ENCODE measurements around the gene PALLD. TPM values are rescaled to one million over a fixed set of nuclear protein-coding genes. Genes with fewer than 3 reads are reported as not detected.
A peak's percentile ranks its signal among the peaks of the same experiment; 100 is the strongest.

Gene PALLD
- polyA plus RNA-seq, 1 donor (not counting 4 experiments of a cell fraction or from before 2014, with no cell fraction given), result 136 TPM

GRCh38 chr4:168487282-168488035, 9.4 kb upstream of the PALLD start:
- Histone ChIP-seq H3K4me3 (ENCODE audit: control insufficient read depth in 2 of 3, extremely low read depth in 1 of 3, insufficient read depth in 2 of 3, low read depth in 1 of 3, low read length in 3 of 3) (peak overlapping the region in 2 of 3 experiments; percentile 9 to 30), H3K79me2 (ENCODE audit: control insufficient read depth, insufficient read depth, low read length) (no peaks in the 10 kb centered on the region), H4K20me1 (ENCODE audit: control insufficient read depth, extremely low read depth, insufficient read depth, low read length) (no peaks in the 10 kb centered on the region), H2AFZ (ENCODE audit: control insufficient read depth, low read length) (peak overlapping the region; percentile 61), H3K9ac (ENCODE audit: control insufficient read depth, extremely low read depth, insufficient read depth, low read length) (peak overlapping the region; percentile 57), H3K9me1 (ENCODE audit: control insufficient read depth, extremely low read depth, insufficient read depth, low read length) (no peaks in the 10 kb centered on the region), H3K4me2 (ENCODE audit: control insufficient read depth, extremely low read depth, insufficient read depth, low read depth, low read length) (peak overlapping the region; percentile 63), H3K27ac (ENCODE audit: control insufficient read depth, insufficient read depth, low read length) (peak overlapping the region; percentile 79), H3K27me3 (ENCODE audit: control insufficient read depth, extremely low read depth, insufficient read depth, low read length) (no peaks in the 10 kb centered on the region), H3K9me3 (ENCODE audit: control insufficient read depth, low read depth, low read length) (no peaks in the 10 kb centered on the region), H3K36me3 (ENCODE audit: control insufficient read depth in 2 of 2, extremely low read depth in 1 of 2, insufficient read depth in 2 of 2, low read length in 2 of 2) (no peaks in the 10 kb centered on the region), H3K4me1 (ENCODE audit: control insufficient read depth, extremely low read depth, insufficient read depth, low read length) (peaks cover 41% of the 10 kb centered on the region)
- dilution Hi-C loops (cut with MboI; ENCODE audit: extremely low pct_ligation_motif_present, low sequenced_read_pairs), result no loop called here
- no peak for FAIRE-seq
- TF ChIP-seq CTCF (optimal IDR thresholded peaks at IDR 0.05 in 1 of 3, IDR thresholded peaks at IDR 0.05 in 1 of 3, conservative IDR thresholded peaks at IDR 0.05 in 1 of 3; ENCODE audit: extremely low read depth in 1 of 3, insufficient read depth in 2 of 3, low read length in 3 of 3), result no peak
- no peak for TF ChIP-seq EZH2 (IDR thresholded peaks at IDR 0.05; ENCODE audit: low read length)
- peak; percentile 73 for DNase-seq (ENCODE audit: low read depth, low spot score)

GRCh38 chr4:168488869-168489274, 8.0 kb upstream of the PALLD start:
- H3K36me3 ChIP-seq (ENCODE audit: control insufficient read depth in 2 of 2, extremely low read depth in 1 of 2, insufficient read depth in 2 of 2, low read length in 2 of 2), result no peaks in the 10 kb centered on the region
- no peaks in the 10 kb centered on the region for H4K20me1 ChIP-seq (ENCODE audit: control insufficient read depth, extremely low read depth, insufficient read depth, low read length)
- H2AFZ ChIP-seq (ENCODE audit: control insufficient read depth, low read length), result no peak overlapping the region
- no peaks in the 10 kb centered on the region for H3K9me3 ChIP-seq (ENCODE audit: control insufficient read depth, low read depth, low read length)
- H3K4me2 ChIP-seq (ENCODE audit: control insufficient read depth, extremely low read depth, insufficient read depth, low read depth, low read length), result no peak overlapping the region
- DNase-seq (ENCODE audit: low read depth, low spot score) (no peak), FAIRE-seq (no peak)
- no peak overlapping the region for H3K9ac ChIP-seq (ENCODE audit: control insufficient read depth, extremely low read depth, insufficient read depth, low read length)
- no peak overlapping the region for H3K27ac ChIP-seq (ENCODE audit: control insufficient read depth, insufficient read depth, low read length)
- no peaks in the 10 kb centered on the region for H3K79me2 ChIP-seq (ENCODE audit: control insufficient read depth, insufficient read depth, low read length)
- H3K4me3 ChIP-seq (ENCODE audit: control insufficient read depth in 2 of 3, extremely low read depth in 1 of 3, insufficient read depth in 2 of 3, low read depth in 1 of 3, low read length in 3 of 3), result no peak overlapping the region
- H3K27me3 ChIP-seq (ENCODE audit: control insufficient read depth, extremely low read depth, insufficient read depth, low read length), result no peaks in the 10 kb centered on the region
- dilution Hi-C loops (cut with MboI; ENCODE audit: extremely low pct_ligation_motif_present, low sequenced_read_pairs), result no loop called here
- no peak for TF ChIP-seq CTCF (optimal IDR thresholded peaks at IDR 0.05 in 1 of 3, IDR thresholded peaks at IDR 0.05 in 1 of 3, conservative IDR thresholded peaks at IDR 0.05 in 1 of 3; ENCODE audit: extremely low read depth in 1 of 3, insufficient read depth in 2 of 3, low read length in 3 of 3)
- no peak for TF ChIP-seq EZH2 (IDR thresholded peaks at IDR 0.05; ENCODE audit: low read length)
- no peaks in the 10 kb centered on the region for H3K9me1 ChIP-seq (ENCODE audit: control insufficient read depth, extremely low read depth, insufficient read depth, low read length)
- peaks cover 39% of the 10 kb centered on the region for H3K4me1 ChIP-seq (ENCODE audit: control insufficient read depth, extremely low read depth, insufficient read depth, low read length)

Data from keratinocyte (primary cell).